Gastrocnemius medialis (tissue), 4 donors: ENCODE results near the gene PSMD12. TPM values are rescaled to one million over a fixed set of nuclear protein-coding genes. Genes with fewer than 3 reads are reported as not detected.

ENCODE experiments used
- ATAC-seq, 2 donors: fragments of 150-250 bp; one replicate each; pipeline ENCODE4 v1.9.1; 2016
- DNase-seq, 2 donors: peaks; one replicate each; pipeline ENCODE4 v3.0.0-alpha.2; 2019
- H3K27ac ChIP-seq, 4 donors: fragments of 200-600 bp; sonication (generic); 1 replicate in 1 of 4; 2 replicates in 3 of 4; pipeline ENCODE4 v1.5.1; 2016 to 2018; ENCODE audit warnings: mild to moderate bottlenecking in 2 of 4, moderate library complexity in 1 of 4
- H3K27me3 ChIP-seq, 3 donors: fragments of 200-600 bp; sonication (generic) in 2 of 3; 1 replicate in 1 of 3; 2 replicates in 2 of 3; pipeline versions ENCODE4 v1.5.1 to v1.6.0; 2016 to 2019; ENCODE audit warnings: mild to moderate bottlenecking in 1 of 3, moderate library complexity in 1 of 3
- H3K36me3 ChIP-seq, 2 donors: fragments of 200-600 bp; sonication (generic) in 1 of 2; one replicate each; pipeline ENCODE4 v1.5.1; 2017 to 2018
- H3K4me1 ChIP-seq, 2 donors: fragments of 200-600 bp; sonication (generic) in 1 of 2; one replicate each; pipeline ENCODE4 v1.5.1; 2016 to 2017; ENCODE audit warnings: mild to moderate bottlenecking in 2 of 2
- H3K4me3 ChIP-seq, 4 donors: fragments of 200-600 bp; sonication (generic) in 3 of 4; 1 replicate in 1 of 4; 2 replicates in 3 of 4; pipeline ENCODE4 v1.5.1; 2016 to 2019; ENCODE audit warnings: mild to moderate bottlenecking in 2 of 4
- H3K9me3 ChIP-seq, 3 donors: fragments of 200-600 bp; sonication (generic) in 2 of 3; 1 replicate in 1 of 3; 2 replicates in 2 of 3; pipeline ENCODE4 v1.5.1; 2016 to 2019
- CTCF ChIP-seq, 5 experiments: fragments of 450-650 bp in 3 of 5; fragments of 200-600 bp in 2 of 5; sonication (generic) in 2 of 5; IDR thresholded peaks in 4 of 5; conservative IDR thresholded peaks in 1 of 5; 1 replicate in 4 of 5; 2 replicates in 1 of 5; pipeline ENCODE4 v1.5.1; 2016 to 2019; ENCODE audit warnings: antibody characterized with exemption in 5 of 5, mild to moderate bottlenecking in 3 of 5, moderate library complexity in 3 of 5
- POLR2A ChIP-seq, 2 donors: fragments of 450-650 bp; IDR thresholded peaks; one replicate each; pipeline ENCODE4 v1.6.1; 2017; ENCODE audit warnings: antibody characterized with exemption in 2 of 2, mild to moderate bottlenecking in 2 of 2, moderate library complexity in 2 of 2
- in situ Hi-C, 4 donors: fragments of 200-750 bp; cut with MboI; loops; one replicate each; pipeline versions ENCODE4 v1.15.0 to v1.8.0; 2017; ENCODE audit warnings: low sequenced_read_pairs in 4 of 4
- intact Hi-C: fragments of 100-400 bp; cut with DNase I; formaldehyde crosslinking; loops from one replicate; pipeline ENCODE4 v1.15.1; 2023; ENCODE audit warnings: low total_unique reads
- total RNA-seq, 4 donors: library from RNA; depleted of rRNA; stranded (reverse); fragments of >200 nt; gene quantifications; one replicate each; pipeline versions ENCODE4 v1.1.0 to v1.2.3, GENCODE V29; 2016

Gene PSMD12
- total RNA-seq, 4 donors from 2014 or later, result 52.0 to 89.6 (median 69.9) TPM

GRCh38 chr17:67377488-67378453 is 11.4 kb upstream of the PSMD12 start:
- intact Hi-C loops (loop anchor here (1.0 to 5.0 kb wide), 3 partner anchors 98 to 312 kb away; no protein-coding TSS in a partner anchor), in situ Hi-C loops (loop anchor here in 2 of 4 donors (5.0 to 10.0 kb wide), 4 partner anchors 95 to 310 kb away; no protein-coding TSS in a partner anchor)
- peaks cover 6 to 9% of the 10 kb centered on the region in 2 donors for H3K4me1 ChIP-seq
- H3K4me3 ChIP-seq, result peak overlapping the region; percentile 59 to 85 (median 78)
- DNase-seq (peak in 1 of 2 donors; percentile 29), ATAC-seq (peak; percentile 35 to 39)
- H3K36me3 ChIP-seq, result no peaks in the 10 kb centered on the region
- H3K27ac ChIP-seq, result peak overlapping the region; percentile 79 to 94 (median 84)
- H3K9me3 ChIP-seq, result no peaks in the 10 kb centered on the region
- no peaks in the 10 kb centered on the region for H3K27me3 ChIP-seq
- TF ChIP-seq POLR2A (IDR thresholded peaks at IDR 0.05), result peak in 1 of 2 donors; percentile 32
- TF ChIP-seq CTCF (IDR thresholded peaks at IDR 0.05 in 4 of 5, conservative IDR thresholded peaks at IDR 0.05 in 1 of 5), result no peak

GRCh38 chr17:67376737-67377487 is 10.5 kb upstream of the PSMD12 start, which contains the start of gene PITPNC1:
Gene PITPNC1 (plus strand): TSS chr17:67377281.
- Histone ChIP-seq H3K27me3 (no peaks in the 10 kb centered on the region), H3K36me3 (no peaks in the 10 kb centered on the region), H3K27ac (peak within 1 kb of the TSS; percentile 79 to 94 (median 84)), H3K4me1 (peaks cover 6 to 9% of the 10 kb centered on the region in 2 donors), H3K9me3 (no peaks in the 10 kb centered on the region), H3K4me3 (peak within 1 kb of the TSS; percentile 59 to 85 (median 78))
- DNase-seq (peak; percentile 53 to 54), ATAC-seq (peak; percentile 18 to 23)
- in situ Hi-C loops (loop anchor here in 2 of 4 donors (5.0 to 10.0 kb wide), 4 partner anchors 95 to 310 kb away; no protein-coding TSS in a partner anchor), intact Hi-C loops (loop anchor here (5.0 kb wide), 1 partner anchor 115 kb away; no protein-coding TSS in a partner anchor)
- TF ChIP-seq POLR2A (IDR thresholded peaks at IDR 0.05) (peak; percentile 63 to 82), CTCF (IDR thresholded peaks at IDR 0.05 in 4 of 5, conservative IDR thresholded peaks at IDR 0.05 in 1 of 5) (no peak)

- H3K9me3 ChIP-seq, result no peaks in the 10 kb centered on the region
- H3K27ac ChIP-seq, result peak overlapping the region; percentile 79 to 94 (median 84)
- in situ Hi-C loops, result loop anchor here in 2 of 4 donors (5.0 to 10.0 kb wide), 4 partner anchors 96 to 311 kb away; no protein-coding TSS in a partner anchor
- TF ChIP-seq POLR2A (IDR thresholded peaks at IDR 0.05) (no peak), CTCF (IDR thresholded peaks at IDR 0.05 in 4 of 5, conservative IDR thresholded peaks at IDR 0.05 in 1 of 5) (no peak)
- no peaks in the 10 kb centered on the region for H3K36me3 ChIP-seq
- ATAC-seq, result no peak
- DNase-seq, result no peak
- intact Hi-C loops, result loop anchor here (5.0 kb wide), 1 partner anchor 116 kb away; no protein-coding TSS in a partner anchor
- peaks cover 6 to 9% of the 10 kb centered on the region in 2 donors for H3K4me1 ChIP-seq
- no peaks in the 10 kb centered on the region for H3K27me3 ChIP-seq
- H3K4me3 ChIP-seq, result peak overlapping the region; percentile 59 to 85 (median 78)
These were observed 10.0 kb upstream of the PSMD12 start for GRCh38 chr17:67376415-67376736.

- DNase-seq (no peak), ATAC-seq (no peak)
- Histone ChIP-seq H3K4me3 (no peak overlapping the region), H3K9me3 (no peaks in the 10 kb centered on the region), H3K4me1 (peaks cover 6 to 9% of the 10 kb centered on the region in 2 donors), H3K36me3 (no peaks in the 10 kb centered on the region), H3K27me3 (no peaks in the 10 kb centered on the region), H3K27ac (no peak overlapping the region)
- in situ Hi-C loops, result loop anchor here in 2 of 4 donors (5.0 to 10.0 kb wide), 4 partner anchors 97 to 312 kb away; no protein-coding TSS in a partner anchor
- intact Hi-C loops, result loop anchor here (5.0 kb wide), 1 partner anchor 117 kb away; no protein-coding TSS in a partner anchor
- TF ChIP-seq POLR2A (IDR thresholded peaks at IDR 0.05) (no peak), CTCF (IDR thresholded peaks at IDR 0.05 in 4 of 5, conservative IDR thresholded peaks at IDR 0.05 in 1 of 5) (no peak)
These were observed 9.3 kb upstream of the PSMD12 start for GRCh38 chr17:67375716-67376115.
